ENCODE data around the gene DUSP8.
"Not testable (repeated sequence)": the region's sequence is repeated elsewhere in the genome, so short reads cannot be mapped to it uniquely, and the experiment has no call there.

Gene DUSP8

GRCh38 chr11:1584661-1585370 lies 12.7 kb upstream of the DUSP8 start, which contains the start of gene KRTAP5-1:
Gene KRTAP5-1, minus strand, starts transcription at chr11:1585283. Its CDS starts 34 bp downstream, at chr11:1585249.
- DNase-seq = not testable (repeated sequence)

GRCh38 chr11:1582909-1583308 lies 10.8 kb upstream of the DUSP8 start:
- not testable (repeated sequence) for DNase-seq

- DNase-seq = no peak
These were observed 9.9 kb upstream of the DUSP8 start for GRCh38 chr11:1581976-1582375.

- no peak for DNase-seq
These were observed 4.8 kb upstream of the DUSP8 start for GRCh38 chr11:1576825-1577224.

- not testable (repeated sequence) for DNase-seq
These were observed 3.7 kb upstream of the DUSP8 start for GRCh38 chr11:1575756-1576155.

- peak; percentile 30 for DNase-seq
These were observed 2.8 kb upstream of the DUSP8 start for GRCh38 chr11:1574933-1575242.

GRCh38 chr11:1574238-1574932 lies 2.3 kb upstream of the DUSP8 start:
- no peak for DNase-seq

GRCh38 chr11:1573903-1574237 lies 1.8 kb upstream of the DUSP8 start:
- DNase-seq = no peak

- DNase-seq = no peak
These were observed 1.2 kb upstream of the DUSP8 start for GRCh38 chr11:1573077-1573902.

GRCh38 chr11:1571760-1572196 lies 293 bp downstream of the DUSP8 start:
- no peak for DNase-seq

- peak; percentile 27 for DNase-seq
These were observed 943 bp downstream of the DUSP8 start for GRCh38 chr11:1570896-1571759.

GRCh38 chr11:1570531-1570895 lies 1.6 kb downstream of the DUSP8 start:
- no peak for DNase-seq

GRCh38 chr11:1570001-1570453 lies 2.0 kb downstream of the DUSP8 start:
- no peak for DNase-seq

GRCh38 chr11:1569251-1569780 lies 2.8 kb downstream of the DUSP8 start:
- DNase-seq = no peak

GRCh38 chr11:1568441-1568911 lies 3.6 kb downstream of the DUSP8 start:
- peak; percentile 42 for DNase-seq

- DNase-seq = no peak
These were observed 4.4 kb downstream of the DUSP8 start for GRCh38 chr11:1567721-1568100.

GRCh38 chr11:1567052-1567720 lies 4.9 kb downstream of the DUSP8 start:
- no peak for DNase-seq

- DNase-seq = no peak
These were observed 5.6 kb downstream of the DUSP8 start for GRCh38 chr11:1566381-1567051.

GRCh38 chr11:1565904-1566247 lies 6.2 kb downstream of the DUSP8 start:
- no peak for DNase-seq

GRCh38 chr11:1565173-1565903 lies 6.7 kb downstream of the DUSP8 start:
- no peak for DNase-seq

Data from NCI-H2227 treated with DMSO at 0.1 percent for 48 hours (cell line).